Neural cell (in vitro differentiated cells): Measurements from ENCODE around the gene MMP7.

Source experiments
- CTCF ChIP-seq: fragments of 450-650 bp; IDR thresholded peaks from 2 replicates; pipeline ENCODE4 v1.5.1; 2014; ENCODE audit warnings: antibody characterized with exemption, mild to moderate bottlenecking, moderate library complexity; ENCODE audit not compliant: poor library complexity, severe bottlenecking
- EP300 ChIP-seq: fragments of 450-650 bp; conservative IDR thresholded peaks from 2 replicates; pipeline ENCODE4 v1.6.1; 2014; ENCODE audit warnings: antibody characterized with exemption, mild to moderate bottlenecking, moderate library complexity; ENCODE audit not compliant: poor library complexity, severe bottlenecking
- EZH2 ChIP-seq: fragments of 200-600, 300-800 bp; shearing (Covaris generic), sonication (generic); IDR thresholded peaks from 2 replicates; pipeline ENCODE4 v1.6.1; 2014; ENCODE audit warnings: antibody characterized with exemption, low read length, borderline replicate concordance, mild to moderate bottlenecking; ENCODE audit not compliant: insufficient read depth, poor library complexity, severe bottlenecking
- MXI1 ChIP-seq: fragments of 450-650 bp; conservative IDR thresholded peaks from 2 replicates; pipeline ENCODE4 v1.6.1; 2014; ENCODE audit warnings: antibody characterized with exemption, mild to moderate bottlenecking; ENCODE audit not compliant: poor library complexity, severe bottlenecking
- POLR2AphosphoS5 ChIP-seq: IDR thresholded peaks from 2 replicates; pipeline ENCODE4 v1.6.1; 2012
- RAD21 ChIP-seq: fragments of 450-650 bp; conservative IDR thresholded peaks from 2 replicates; pipeline ENCODE4 v1.6.1; 2014; ENCODE audit warnings: antibody characterized with exemption, mild to moderate bottlenecking, moderate library complexity
- REST ChIP-seq: IDR thresholded peaks from 2 replicates; pipeline ENCODE4 v1.6.1; 2012; ENCODE audit warnings: borderline replicate concordance
- SMC3 ChIP-seq: fragments of 450-650 bp; conservative IDR thresholded peaks from 2 replicates; pipeline ENCODE4 v1.6.1; 2014; ENCODE audit warnings: antibody characterized with exemption, mild to moderate bottlenecking, moderate library complexity; ENCODE audit not compliant: poor library complexity
- TAF1 ChIP-seq: IDR thresholded peaks from 2 replicates; pipeline ENCODE4 v1.6.1; 2012; ENCODE audit warnings: low read depth

GRCh38 chr11:102485095-102485722 is 45.3 kb downstream of the MMP7 start:
- no peak for TF ChIP-seq POLR2AphosphoS5
- TF ChIP-seq REST: no peak
- TF ChIP-seq CTCF: no peak
- TF ChIP-seq TAF1: no peak
- TF ChIP-seq EZH2: no peak
- TF ChIP-seq RAD21: no peak
- no peak for TF ChIP-seq EP300
- TF ChIP-seq SMC3: no peak
- TF ChIP-seq MXI1: no peak
